HFFc6 (cell line): ENCODE data around the gene OVOL3. TPM values are rescaled to one million over a fixed set of nuclear protein-coding genes. Genes with fewer than 3 reads are reported as not detected.

Source experiments
- DNase-seq: peaks from one replicate; pipeline ENCODE4 v3.0.0-alpha.2; 2018
- H3K27ac Mint-ChIP-seq: 2 replicates; pipeline ENCODE4 v1.8.0; 2020; ENCODE audit warnings: mild to moderate bottlenecking, mixed read lengths
- H3K27me3 Mint-ChIP-seq: 2 replicates; pipeline ENCODE4 v1.8.0; 2021; ENCODE audit warnings: mild to moderate bottlenecking, moderate library complexity, mixed read lengths; ENCODE audit not compliant: insufficient read depth
- H3K36me3 Mint-ChIP-seq: 2 replicates; pipeline ENCODE4 v1.8.0; 2021; ENCODE audit warnings: low read depth, mixed read lengths
- H3K4me1 Mint-ChIP-seq: 2 replicates; pipeline ENCODE4 v1.8.0; 2020; ENCODE audit warnings: low read depth, mixed read lengths
- H3K4me3 Mint-ChIP-seq: 2 replicates; pipeline ENCODE4 v1.8.0; 2020; ENCODE audit warnings: mild to moderate bottlenecking, moderate library complexity, mixed read lengths
- H3K9me3 Mint-ChIP-seq: 2 replicates; pipeline ENCODE4 v1.8.0; 2020; ENCODE audit warnings: mild to moderate bottlenecking, mixed read lengths
- total RNA-seq, 6 experiments: library from RNA; stranded (reverse); fragmentation: NEBNext Ultra II Directional; extraction: Animal tissue kit (Norgen Biotek cat#: 25700); gene quantifications; 2 replicates in 1 of 6; 3 replicates in 5 of 6; pipeline ENCODE4 v1.2.3, GENCODE V29; 2021
- TF ChIP-seq, protein P1 (sequence below): fragments of 200-600 bp; sonication (generic); IDR thresholded peaks from 2 replicates; pipeline ENCODE4 v1.5.0; 2021; ENCODE audit warnings: antibody characterized with exemption, mild to moderate bottlenecking

The OVOL3 gene
- total RNA-seq, 6 experiments from 2014 or later, result not detected

GRCh38 chr19:36114721-36115452 lies 3.9 kb downstream of the OVOL3 start, which contains the start of gene POLR2I:
TSS of gene POLR2I (minus strand) at chr19:36114875. CDS start at chr19:36114856, 19 bp downstream.
- H3K36me3 Mint-ChIP-seq, result peaks cover 32% of the 10 kb centered on the region

GRCh38 chr19:36115453-36116343 lies 4.8 kb downstream of the OVOL3 start, which contains the start of gene TBCB:
TSS of gene TBCB (plus strand) at chr19:36115468. CDS start at chr19:36115561, 93 bp downstream.
- TF ChIP-seq, protein P1, sequence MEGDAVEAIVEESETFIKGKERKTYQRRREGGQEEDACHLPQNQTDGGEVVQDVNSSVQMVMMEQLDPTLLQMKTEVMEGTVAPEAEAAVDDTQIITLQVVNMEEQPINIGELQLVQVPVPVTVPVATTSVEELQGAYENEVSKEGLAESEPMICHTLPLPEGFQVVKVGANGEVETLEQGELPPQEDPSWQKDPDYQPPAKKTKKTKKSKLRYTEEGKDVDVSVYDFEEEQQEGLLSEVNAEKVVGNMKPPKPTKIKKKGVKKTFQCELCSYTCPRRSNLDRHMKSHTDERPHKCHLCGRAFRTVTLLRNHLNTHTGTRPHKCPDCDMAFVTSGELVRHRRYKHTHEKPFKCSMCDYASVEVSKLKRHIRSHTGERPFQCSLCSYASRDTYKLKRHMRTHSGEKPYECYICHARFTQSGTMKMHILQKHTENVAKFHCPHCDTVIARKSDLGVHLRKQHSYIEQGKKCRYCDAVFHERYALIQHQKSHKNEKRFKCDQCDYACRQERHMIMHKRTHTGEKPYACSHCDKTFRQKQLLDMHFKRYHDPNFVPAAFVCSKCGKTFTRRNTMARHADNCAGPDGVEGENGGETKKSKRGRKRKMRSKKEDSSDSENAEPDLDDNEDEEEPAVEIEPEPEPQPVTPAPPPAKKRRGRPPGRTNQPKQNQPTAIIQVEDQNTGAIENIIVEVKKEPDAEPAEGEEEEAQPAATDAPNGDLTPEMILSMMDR, result no peak
- H3K36me3 Mint-ChIP-seq, result peaks cover 36% of the 10 kb centered on the region
- peak within 1 kb of the TSS; percentile 98 for H3K27ac Mint-ChIP-seq
- H3K4me3 Mint-ChIP-seq, result peak within 1 kb of the TSS; percentile 99
- no peaks in the 10 kb centered on the region for H3K9me3 Mint-ChIP-seq
- peaks cover 45% of the 10 kb centered on the region for H3K4me1 Mint-ChIP-seq
- peaks cover 3% of the 10 kb centered on the region for H3K27me3 Mint-ChIP-seq
- no peak for DNase-seq

More at GRCh38 chr19:36114721-36115452, 3.9 kb downstream of the OVOL3 start, which contains the start of gene POLR2I:
- H3K4me3 Mint-ChIP-seq, result peak within 1 kb of the TSS; percentile 99
- H3K4me1 Mint-ChIP-seq, result peaks cover 41% of the 10 kb centered on the region
- H3K27me3 Mint-ChIP-seq, result peaks cover 3% of the 10 kb centered on the region
- peak within 1 kb of the TSS; percentile 98 for H3K27ac Mint-ChIP-seq
- H3K9me3 Mint-ChIP-seq, result no peaks in the 10 kb centered on the region
- TF ChIP-seq, protein P1, result no peak
- DNase-seq, result peak; percentile 100

- Mint-ChIP-seq H3K27ac (peak overlapping the region; percentile 98), H3K4me1 (peaks cover 45% of the 10 kb centered on the region), H3K9me3 (no peaks in the 10 kb centered on the region), H3K27me3 (peaks cover 3% of the 10 kb centered on the region), H3K4me3 (peak overlapping the region; percentile 99), H3K36me3 (peaks cover 36% of the 10 kb centered on the region)
- DNase-seq, result no peak
- TF ChIP-seq, protein P1, result no peak
Observed at GRCh38 chr19:36116344-36116637, 5.3 kb downstream of the OVOL3 start.

GRCh38 chr19:36120092-36120983 lies 9.4 kb downstream of the OVOL3 start:
- Mint-ChIP-seq H3K36me3 (peaks cover 32% of the 10 kb centered on the region), H3K9me3 (no peaks in the 10 kb centered on the region), H3K27ac (no peak overlapping the region), H3K4me3 (no peak overlapping the region), H3K27me3 (no peaks in the 10 kb centered on the region; the same call in 1 of the 2 replicates), H3K4me1 (peaks cover 30% of the 10 kb centered on the region)
- TF ChIP-seq, protein P1, result no peak
- no peak for DNase-seq

GRCh38 chr19:36120984-36121358 lies 10.0 kb downstream of the OVOL3 start:
- TF ChIP-seq, protein P1, result no peak

More at GRCh38 chr19:36120984-36121358, 10.0 kb downstream of the OVOL3 start:
- H3K36me3 Mint-ChIP-seq, result peaks cover 38% of the 10 kb centered on the region
- DNase-seq, result no peak
- no peak overlapping the region for H3K4me3 Mint-ChIP-seq
- H3K4me1 Mint-ChIP-seq, result peaks cover 29% of the 10 kb centered on the region
- no peaks in the 10 kb centered on the region for H3K9me3 Mint-ChIP-seq
- no peak overlapping the region for H3K27ac Mint-ChIP-seq
- no peaks in the 10 kb centered on the region; the same call in 1 of the 2 replicates for H3K27me3 Mint-ChIP-seq
